Activated effector memory CD4-positive, alpha-beta T cell treated with Interleukin-2 at 50 U/mL for 16 hours (primary cell): ENCODE results near the gene NECAB3.
"Not testable (repeated sequence)": the region's sequence is repeated elsewhere in the genome, so short reads cannot be mapped to it uniquely, and the experiment has no call there.

ENCODE experiments used
- DNase-seq: peaks from one replicate; pipeline ENCODE4 v3.0.0-alpha.2; 2020

Gene NECAB3

GRCh38 chr20:33674294-33675135 lies at the start of gene NECAB3:
Gene NECAB3, minus strand, starts transcription at chr20:33674428. Its CDS starts 76 bp downstream, at chr20:33674352.
- peak; percentile 52 for DNase-seq

GRCh38 chr20:33721391-33722140 lies 47.3 kb upstream of the NECAB3 start:
- no peak for DNase-seq

- DNase-seq: peak; percentile 85
Measured at GRCh38 chr20:33719989-33720709, 45.9 kb upstream of the NECAB3 start, which contains the start of gene PXMP4. Gene PXMP4, minus strand, starts transcription at chr20:33720310. Its CDS starts 103 bp downstream, at chr20:33720207.

- DNase-seq: no peak
Measured at GRCh38 chr20:33719277-33719988, 45.2 kb upstream of the NECAB3 start.

GRCh38 chr20:33716498-33716897 lies 42.3 kb upstream of the NECAB3 start:
- no peak for DNase-seq

- DNase-seq: no peak
Measured at GRCh38 chr20:33713865-33714367, 39.7 kb upstream of the NECAB3 start.

GRCh38 chr20:33711446-33711738 lies 37.2 kb upstream of the NECAB3 start:
- DNase-seq: no peak

GRCh38 chr20:33710681-33711445 lies 36.6 kb upstream of the NECAB3 start:
- DNase-seq: no peak

- no peak for DNase-seq
Measured at GRCh38 chr20:33709905-33710541, 35.8 kb upstream of the NECAB3 start.

- no peak for DNase-seq
Measured at GRCh38 chr20:33709398-33709797, 35.2 kb upstream of the NECAB3 start.

GRCh38 chr20:33707668-33708067 lies 33.4 kb upstream of the NECAB3 start:
- DNase-seq: no peak

GRCh38 chr20:33704197-33704924 lies 30.1 kb upstream of the NECAB3 start:
- DNase-seq: no peak

- DNase-seq: no peak
Measured at GRCh38 chr20:33703498-33704137, 29.4 kb upstream of the NECAB3 start.

GRCh38 chr20:33702861-33703260 lies 28.6 kb upstream of the NECAB3 start:
- no peak for DNase-seq

GRCh38 chr20:33701629-33702450 lies 27.6 kb upstream of the NECAB3 start:
- no peak for DNase-seq

- DNase-seq: not testable (repeated sequence)
Measured at GRCh38 chr20:33700696-33701441, 26.6 kb upstream of the NECAB3 start.

- DNase-seq: not testable (repeated sequence)
Measured at GRCh38 chr20:33698966-33699365, 24.7 kb upstream of the NECAB3 start.

- no peak for DNase-seq
Measured at GRCh38 chr20:33697129-33697528, 22.9 kb upstream of the NECAB3 start.
